ENCODE results near the gene ZNF213. TPM values are rescaled to one million over a fixed set of nuclear protein-coding genes. Genes with fewer than 3 reads are reported as not detected.

Gene ZNF213
- total and polyA plus RNA-seq, 2 donors (not counting 1 experiment from before 2014, with no cell fraction given), result 0.43 to 8.8 TPM

GRCh38 chr16:3187798-3188674 lies 53.2 kb downstream of the ZNF213 start, which contains the start of gene OR1F1:
Gene OR1F1, plus strand, starts transcription at chr16:3188204.
- peak; percentile 45 to 77 for DNase-seq (ENCODE audit: low read depth in 2 of 2)
- H3K4me3 ChIP-seq (replicated peaks in 1 of 4; ENCODE audit: control extremely low read depth in 1 of 4, insufficient read depth in 1 of 4, low read depth in 3 of 4, low read length in 4 of 4), result peak within 1 kb of the TSS; percentile 64 to 77 (median 70)
- peak within 1 kb of the TSS; percentile 22 for H3K27ac ChIP-seq (ENCODE audit: insufficient read depth, low read length)
- no peaks in the 10 kb centered on the region for H4K20me1 ChIP-seq (ENCODE audit: control insufficient read depth, extremely low read depth, insufficient read depth, low read length)
- peaks cover 5% of the 10 kb centered on the region for H3K4me1 ChIP-seq (ENCODE audit: control insufficient read depth, extremely low read depth, insufficient read depth, low read length)
- H2AFZ ChIP-seq (ENCODE audit: low read length), result peak within 1 kb of the TSS; percentile 94
- no peaks in the 10 kb centered on the region for H3K9me3 ChIP-seq (ENCODE audit: control insufficient read depth, insufficient read depth, low read depth, low read length)
- H3K79me2 ChIP-seq (ENCODE audit: control insufficient read depth, insufficient read depth, low read length), result no peaks in the 10 kb centered on the region
- no peak for TF ChIP-seq CTCF (conservative IDR thresholded peaks at IDR 0.05 in 1 of 2, IDR thresholded peaks at IDR 0.05 in 1 of 2; ENCODE audit: low read depth in 1 of 2, low read length in 2 of 2)
- no peak for TF ChIP-seq EZH2 (IDR thresholded peaks at IDR 0.05; ENCODE audit: low read length, missing control alignments)
- H3K4me2 ChIP-seq (ENCODE audit: extremely low read depth, insufficient read depth, low read length), result peak within 1 kb of the TSS; percentile 88
- peaks cover 4% of the 10 kb centered on the region for H3K27me3 ChIP-seq (ENCODE audit: control insufficient read depth, insufficient read depth, low read length)
- no peaks in the 10 kb centered on the region for H3K36me3 ChIP-seq (ENCODE audit: control insufficient read depth, insufficient read depth, low read length)
- peak within 1 kb of the TSS; percentile 39 for H3K9ac ChIP-seq (ENCODE audit: insufficient read depth, low read length)

DNA sequence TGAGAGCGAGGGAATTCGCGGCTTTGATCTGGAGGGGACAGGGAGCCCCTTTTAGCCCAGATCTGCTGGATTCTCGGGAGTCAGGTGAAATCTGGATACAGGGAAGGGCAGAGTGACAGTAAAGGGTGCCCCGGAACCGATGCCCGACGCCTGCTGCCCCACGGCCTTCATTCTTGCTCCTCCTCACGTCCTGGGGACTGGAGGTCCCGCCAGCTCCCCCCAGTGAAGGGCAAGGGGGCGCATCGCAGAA lies 53.8 kb downstream of the ZNF213 start:
- no peaks in the 10 kb centered on the region for H3K79me2 ChIP-seq (ENCODE audit: control insufficient read depth, insufficient read depth, low read length)
- peak overlapping the region; percentile 64 to 77 (median 70) for H3K4me3 ChIP-seq (replicated peaks in 1 of 4; ENCODE audit: control extremely low read depth in 1 of 4, insufficient read depth in 1 of 4, low read depth in 3 of 4, low read length in 4 of 4)
- no peaks in the 10 kb centered on the region for H3K9me3 ChIP-seq (ENCODE audit: control insufficient read depth, insufficient read depth, low read depth, low read length)
- H3K27ac ChIP-seq (ENCODE audit: insufficient read depth, low read length), result no peak overlapping the region
- H3K9ac ChIP-seq (ENCODE audit: insufficient read depth, low read length), result peak overlapping the region; percentile 36
- peaks cover 2% of the 10 kb centered on the region for H3K4me1 ChIP-seq (ENCODE audit: control insufficient read depth, extremely low read depth, insufficient read depth, low read length)
- H3K36me3 ChIP-seq (ENCODE audit: control insufficient read depth, insufficient read depth, low read length), result no peaks in the 10 kb centered on the region
- TF ChIP-seq EZH2 (IDR thresholded peaks at IDR 0.05; ENCODE audit: low read length, missing control alignments), result no peak
- TF ChIP-seq CTCF (conservative IDR thresholded peaks at IDR 0.05 in 1 of 2, IDR thresholded peaks at IDR 0.05 in 1 of 2; ENCODE audit: low read depth in 1 of 2, low read length in 2 of 2), result no peak
- peak overlapping the region; percentile 88 for H3K4me2 ChIP-seq (ENCODE audit: extremely low read depth, insufficient read depth, low read length)
- no peaks in the 10 kb centered on the region for H4K20me1 ChIP-seq (ENCODE audit: control insufficient read depth, extremely low read depth, insufficient read depth, low read length)
- H3K27me3 ChIP-seq (ENCODE audit: control insufficient read depth, insufficient read depth, low read length), result peaks cover 4% of the 10 kb centered on the region
- no peak for DNase-seq (ENCODE audit: low read depth in 2 of 2)
- H2AFZ ChIP-seq (ENCODE audit: low read length), result peak overlapping the region; percentile 94

DNA sequence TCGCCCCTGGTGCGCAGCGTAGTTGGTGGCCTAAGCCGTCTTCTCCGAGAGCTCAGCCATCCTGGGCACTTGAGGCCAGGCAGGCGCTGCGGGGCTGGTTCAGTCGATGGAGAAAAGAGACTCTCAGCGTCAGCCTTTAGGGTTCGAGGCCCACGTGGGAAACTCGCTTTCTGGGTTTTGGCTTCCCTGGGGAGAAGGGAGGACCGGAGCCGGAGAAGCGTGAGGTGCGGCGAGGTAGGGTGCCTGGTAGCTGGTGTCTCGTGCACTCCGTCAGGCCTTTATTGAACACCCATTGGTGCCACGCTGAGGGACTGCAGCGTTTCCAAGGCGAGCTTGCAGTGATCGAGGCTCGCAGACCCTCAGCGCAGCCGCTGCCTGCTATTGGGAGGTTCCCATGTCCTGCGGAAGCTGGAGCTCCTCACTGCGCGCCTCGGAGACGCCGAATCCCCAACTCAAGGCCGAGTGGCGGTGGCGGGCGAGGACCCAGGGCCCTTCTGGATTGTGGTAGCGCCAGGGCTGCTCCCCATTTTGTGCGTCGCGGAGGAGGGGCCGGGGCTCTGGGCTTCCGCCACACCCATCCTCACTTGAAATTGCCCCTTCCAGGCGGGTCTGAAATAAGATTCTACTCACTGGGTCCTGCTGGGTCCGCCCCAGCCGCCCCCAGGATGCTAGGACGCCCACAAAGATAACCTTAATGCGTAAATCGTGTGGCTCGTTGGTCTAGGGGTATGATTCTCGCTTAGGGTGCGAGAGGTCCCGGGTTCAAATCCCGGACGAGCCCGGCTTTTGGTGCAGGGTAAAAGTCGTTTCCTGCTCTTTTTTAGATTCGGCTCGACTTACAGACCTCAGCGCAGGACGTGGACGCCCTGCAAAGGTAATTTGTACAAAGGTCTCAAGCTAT lies 54.3 kb downstream of the ZNF213 start:
- H4K20me1 ChIP-seq (ENCODE audit: control insufficient read depth, extremely low read depth, insufficient read depth, low read length), result no peaks in the 10 kb centered on the region

More for the DNA sequence above, 54.3 kb downstream of the ZNF213 start:
- TF ChIP-seq CTCF (conservative IDR thresholded peaks at IDR 0.05 in 1 of 2, IDR thresholded peaks at IDR 0.05 in 1 of 2; ENCODE audit: low read depth in 1 of 2, low read length in 2 of 2), result no peak
- no peak for TF ChIP-seq EZH2 (IDR thresholded peaks at IDR 0.05; ENCODE audit: low read length, missing control alignments)
- H3K27me3 ChIP-seq (ENCODE audit: control insufficient read depth, insufficient read depth, low read length), result peaks cover 4% of the 10 kb centered on the region
- H3K4me1 ChIP-seq (ENCODE audit: control insufficient read depth, extremely low read depth, insufficient read depth, low read length), result peaks cover 2% of the 10 kb centered on the region
- peak; percentile 60 to 71 for DNase-seq (ENCODE audit: low read depth in 2 of 2)
- H3K9me3 ChIP-seq (ENCODE audit: control insufficient read depth, insufficient read depth, low read depth, low read length), result no peaks in the 10 kb centered on the region
- H3K4me3 ChIP-seq (replicated peaks in 1 of 4; ENCODE audit: control extremely low read depth in 1 of 4, insufficient read depth in 1 of 4, low read depth in 3 of 4, low read length in 4 of 4), result peak overlapping the region; percentile 64 to 77 (median 70)
- peak overlapping the region; percentile 40 for H3K9ac ChIP-seq (ENCODE audit: insufficient read depth, low read length)
- H3K4me2 ChIP-seq (ENCODE audit: extremely low read depth, insufficient read depth, low read length), result peak overlapping the region; percentile 88
- peak overlapping the region; percentile 94 for H2AFZ ChIP-seq (ENCODE audit: low read length)
- no peaks in the 10 kb centered on the region for H3K36me3 ChIP-seq (ENCODE audit: control insufficient read depth, insufficient read depth, low read length)
- peak overlapping the region; percentile 22 for H3K27ac ChIP-seq (ENCODE audit: insufficient read depth, low read length)
- no peaks in the 10 kb centered on the region for H3K79me2 ChIP-seq (ENCODE audit: control insufficient read depth, insufficient read depth, low read length)
